GM12872 (cell line): ENCODE measurements around the gene NELL1.

Experiments
- TF ChIP-seq, protein P1 (sequence below): IDR thresholded peaks from 3 replicates; pipeline ENCODE4 v1.5.1; 2011; ENCODE audit warnings: low read depth, mild to moderate bottlenecking, low read length, moderate library complexity; ENCODE audit not compliant: insufficient read depth

Gene NELL1

DNA sequence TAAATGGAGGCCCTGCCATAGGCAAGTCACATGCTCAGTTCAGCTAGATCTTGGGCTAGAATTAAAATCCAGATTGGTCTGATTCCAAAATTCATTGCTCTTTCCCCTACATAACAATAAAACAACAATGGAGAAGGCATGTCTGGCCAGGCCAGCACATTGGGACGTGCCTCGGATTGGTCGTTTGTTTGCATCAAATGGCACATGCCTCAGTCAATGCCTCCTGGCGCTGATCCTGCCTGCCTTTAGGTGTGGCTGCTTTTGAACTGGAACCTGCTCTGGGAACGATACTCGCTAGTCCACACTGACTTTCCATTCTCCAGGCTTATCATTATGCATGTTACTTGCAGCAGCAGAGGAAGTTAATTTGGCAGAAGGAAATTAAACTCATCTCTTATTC, 322.1 kb downstream of the NELL1 start:
- TF ChIP-seq, protein P1, sequence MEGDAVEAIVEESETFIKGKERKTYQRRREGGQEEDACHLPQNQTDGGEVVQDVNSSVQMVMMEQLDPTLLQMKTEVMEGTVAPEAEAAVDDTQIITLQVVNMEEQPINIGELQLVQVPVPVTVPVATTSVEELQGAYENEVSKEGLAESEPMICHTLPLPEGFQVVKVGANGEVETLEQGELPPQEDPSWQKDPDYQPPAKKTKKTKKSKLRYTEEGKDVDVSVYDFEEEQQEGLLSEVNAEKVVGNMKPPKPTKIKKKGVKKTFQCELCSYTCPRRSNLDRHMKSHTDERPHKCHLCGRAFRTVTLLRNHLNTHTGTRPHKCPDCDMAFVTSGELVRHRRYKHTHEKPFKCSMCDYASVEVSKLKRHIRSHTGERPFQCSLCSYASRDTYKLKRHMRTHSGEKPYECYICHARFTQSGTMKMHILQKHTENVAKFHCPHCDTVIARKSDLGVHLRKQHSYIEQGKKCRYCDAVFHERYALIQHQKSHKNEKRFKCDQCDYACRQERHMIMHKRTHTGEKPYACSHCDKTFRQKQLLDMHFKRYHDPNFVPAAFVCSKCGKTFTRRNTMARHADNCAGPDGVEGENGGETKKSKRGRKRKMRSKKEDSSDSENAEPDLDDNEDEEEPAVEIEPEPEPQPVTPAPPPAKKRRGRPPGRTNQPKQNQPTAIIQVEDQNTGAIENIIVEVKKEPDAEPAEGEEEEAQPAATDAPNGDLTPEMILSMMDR, result no peak

DNA sequence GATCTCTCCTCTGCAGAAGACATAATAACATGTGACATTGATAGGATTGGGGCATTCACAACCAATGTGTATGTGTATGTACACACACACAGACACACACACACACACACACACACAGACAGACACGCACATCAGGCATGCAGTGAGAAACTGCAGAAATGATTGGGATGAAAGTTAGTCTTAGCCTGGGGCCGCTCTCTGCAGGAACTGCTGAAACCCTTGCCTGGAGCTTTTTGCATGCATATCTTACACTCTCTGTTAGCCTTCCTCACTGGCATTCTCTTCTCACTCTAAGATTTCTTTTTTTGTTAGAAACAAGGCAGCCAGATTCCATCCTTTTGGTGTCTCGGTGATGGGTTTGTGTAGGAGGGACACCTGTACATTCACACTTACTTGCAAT, 337.9 kb downstream of the NELL1 start:
- TF ChIP-seq, protein P1, result no peak

DNA sequence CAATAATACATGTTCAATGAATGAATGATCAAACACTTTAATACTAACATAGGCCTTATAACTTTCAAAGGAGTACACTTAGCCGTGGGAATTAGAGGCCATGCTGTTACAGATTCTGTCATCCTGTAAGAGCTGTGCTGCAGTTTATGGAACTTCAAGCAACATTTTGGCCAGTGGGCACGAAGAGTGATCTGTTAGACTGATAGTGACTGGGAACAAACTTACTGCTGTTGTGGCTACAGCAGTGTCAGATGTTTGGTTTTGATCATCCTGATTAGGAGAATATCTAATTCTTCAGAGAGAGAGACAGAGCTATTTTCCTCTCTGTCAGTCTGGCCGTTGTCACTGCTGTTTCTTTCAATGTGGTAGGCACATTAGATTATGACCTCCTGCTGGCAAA, 348.9 kb downstream of the NELL1 start:
- TF ChIP-seq, protein P1, result no peak

DNA sequence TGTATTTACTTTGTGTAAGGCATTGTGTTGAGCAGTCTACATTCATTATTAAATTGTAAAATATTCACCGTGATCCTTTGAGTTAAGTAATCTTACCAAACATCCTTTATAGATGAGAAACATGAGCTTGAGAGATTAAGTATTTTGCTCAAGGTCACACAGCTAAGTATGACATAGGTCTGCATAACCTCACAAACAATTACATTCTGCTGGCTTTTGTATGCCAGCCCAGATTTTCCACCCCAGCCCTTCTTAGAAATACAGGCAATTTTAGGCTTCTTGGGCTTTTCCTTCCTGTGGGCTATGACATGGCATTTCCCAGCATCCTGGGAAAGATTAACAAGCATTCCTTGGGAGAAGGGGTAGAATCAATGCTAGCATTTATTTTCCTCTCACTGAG, 357.3 kb downstream of the NELL1 start:
- TF ChIP-seq, protein P1, result no peak

DNA sequence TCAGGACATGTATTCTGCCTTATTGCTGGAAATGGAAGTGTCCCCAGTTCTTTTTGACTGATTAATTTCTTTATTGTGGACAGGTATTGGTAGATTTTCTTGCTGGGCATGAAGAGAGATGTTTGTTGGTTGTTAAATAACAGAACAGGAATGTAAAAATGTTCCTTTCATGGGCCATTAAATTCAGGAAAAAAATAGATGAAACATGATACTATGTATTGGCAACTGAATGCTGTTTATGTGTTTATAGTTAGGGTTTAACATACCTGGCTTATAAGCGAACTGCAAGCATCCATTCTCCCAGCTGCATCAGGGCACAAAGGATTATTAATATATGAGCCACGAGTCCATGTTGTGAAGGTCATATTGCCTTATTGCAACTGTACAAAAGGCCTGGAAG, 368.5 kb downstream of the NELL1 start:
- TF ChIP-seq, protein P1, result no peak

DNA sequence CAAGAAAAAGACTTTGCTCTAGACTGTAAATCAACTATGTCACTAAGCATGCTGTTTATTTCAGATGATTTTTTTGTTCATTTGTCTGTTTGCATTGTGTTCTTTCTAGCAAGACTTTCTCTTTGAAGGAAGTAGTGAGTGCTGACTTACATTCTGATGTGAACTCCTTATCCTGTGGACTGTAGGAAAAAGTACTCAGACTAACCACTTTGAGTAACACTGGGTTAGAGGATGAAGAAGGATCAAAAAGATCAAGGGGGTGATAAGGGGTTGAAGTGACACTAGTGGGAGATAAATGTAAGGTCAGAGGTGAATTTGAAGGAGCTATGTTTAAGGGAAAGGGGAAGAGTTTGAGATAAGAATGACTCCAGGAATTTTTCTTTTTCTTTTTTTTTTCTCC, 369.4 kb downstream of the NELL1 start:
- TF ChIP-seq, protein P1, result no peak

DNA sequence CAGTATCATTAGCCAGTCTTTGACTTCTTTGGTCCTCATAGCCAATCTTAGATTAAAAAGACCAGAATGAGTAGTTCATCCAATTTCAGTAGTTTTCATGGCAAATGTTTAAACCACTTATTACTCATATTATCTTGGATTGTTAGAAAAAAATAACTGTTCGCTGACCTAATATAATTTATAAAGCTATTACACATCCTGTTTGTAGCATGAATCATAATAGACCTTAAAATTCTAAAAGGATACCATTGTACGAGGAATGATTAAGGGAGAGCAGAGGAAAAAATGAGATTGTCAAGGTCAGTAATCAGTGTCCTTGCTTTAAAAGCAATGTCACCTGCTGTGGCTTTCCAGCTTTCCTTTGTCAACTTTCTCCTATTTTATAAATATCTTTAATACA, 371.2 kb downstream of the NELL1 start:
- TF ChIP-seq, protein P1, result no peak

DNA sequence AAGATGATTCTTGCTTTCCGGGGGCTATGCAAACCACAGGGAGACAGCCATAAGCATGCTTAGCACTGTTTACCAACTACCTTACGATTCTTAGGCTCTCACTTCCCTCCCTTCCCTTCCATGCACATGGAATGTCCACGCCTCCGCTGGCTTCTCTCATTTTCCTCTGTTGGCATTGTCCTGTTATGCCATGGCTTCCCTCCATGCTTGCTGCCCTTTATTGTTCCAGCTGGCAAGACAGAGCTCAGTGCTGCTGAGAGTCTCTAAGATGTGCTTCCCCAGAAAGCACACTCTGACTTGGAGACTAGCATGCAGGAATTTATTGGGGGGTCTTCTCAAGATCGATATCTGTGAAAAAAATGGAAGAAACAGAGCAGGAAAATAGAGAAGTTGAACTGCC, 379.2 kb downstream of the NELL1 start:
- TF ChIP-seq, protein P1, result no peak
